HG03457 (cell line): ENCODE measurements around the gene ADAMTS16.

ENCODE experiments used
- ATAC-seq: cut with Tn5 transposase; IDR thresholded peaks from one replicate; pipeline ENCODE4 v1.9.1; 2021; ENCODE audit warnings: moderate number of reproducible peaks; ENCODE audit not compliant: unreplicated experiment

The ADAMTS16 gene

GRCh38 chr5:5306696-5307095 lies 166.6 kb downstream of the ADAMTS16 start:
- no peak for ATAC-seq

- no peak for ATAC-seq
Measured at GRCh38 chr5:5308319-5308718, 168.2 kb downstream of the ADAMTS16 start.

GRCh38 chr5:5309645-5310044 lies 169.5 kb downstream of the ADAMTS16 start:
- ATAC-seq, result no peak

GRCh38 chr5:5313101-5313635 lies 173.0 kb downstream of the ADAMTS16 start:
- no peak for ATAC-seq

DNA sequence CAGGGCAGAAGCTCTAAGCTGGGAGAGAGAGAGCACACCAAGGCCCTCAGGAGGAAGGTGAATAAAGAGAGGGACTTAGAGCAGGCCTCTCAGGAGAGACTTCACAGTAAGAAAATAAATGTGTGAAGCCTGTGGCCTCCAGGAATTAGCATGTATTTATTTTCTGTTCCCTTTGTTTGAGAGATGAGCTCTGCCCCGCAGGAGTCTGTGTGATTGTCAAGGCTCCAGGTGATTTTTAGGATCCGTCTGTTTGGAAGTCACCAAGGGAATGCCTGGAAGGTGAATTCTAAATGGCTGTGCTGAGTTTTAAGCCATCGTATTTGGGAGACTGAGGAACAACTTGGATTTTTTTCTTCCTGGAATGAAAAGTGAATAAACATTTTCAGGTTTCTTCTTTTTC lies 174.0 kb downstream of the ADAMTS16 start:
- ATAC-seq, result no peak

GRCh38 chr5:5314626-5315025 lies 174.5 kb downstream of the ADAMTS16 start:
- no peak for ATAC-seq

- no peak for ATAC-seq
Measured at GRCh38 chr5:5315068-5315980, 175.2 kb downstream of the ADAMTS16 start.

- ATAC-seq, result no peak
Measured at GRCh38 chr5:5316334-5316733, 176.2 kb downstream of the ADAMTS16 start.

- no peak for ATAC-seq
Measured at GRCh38 chr5:5317976-5318375, 177.8 kb downstream of the ADAMTS16 start.

- ATAC-seq, result no peak
Measured at GRCh38 chr5:5318426-5319190, 178.5 kb downstream of the ADAMTS16 start.

DNA sequence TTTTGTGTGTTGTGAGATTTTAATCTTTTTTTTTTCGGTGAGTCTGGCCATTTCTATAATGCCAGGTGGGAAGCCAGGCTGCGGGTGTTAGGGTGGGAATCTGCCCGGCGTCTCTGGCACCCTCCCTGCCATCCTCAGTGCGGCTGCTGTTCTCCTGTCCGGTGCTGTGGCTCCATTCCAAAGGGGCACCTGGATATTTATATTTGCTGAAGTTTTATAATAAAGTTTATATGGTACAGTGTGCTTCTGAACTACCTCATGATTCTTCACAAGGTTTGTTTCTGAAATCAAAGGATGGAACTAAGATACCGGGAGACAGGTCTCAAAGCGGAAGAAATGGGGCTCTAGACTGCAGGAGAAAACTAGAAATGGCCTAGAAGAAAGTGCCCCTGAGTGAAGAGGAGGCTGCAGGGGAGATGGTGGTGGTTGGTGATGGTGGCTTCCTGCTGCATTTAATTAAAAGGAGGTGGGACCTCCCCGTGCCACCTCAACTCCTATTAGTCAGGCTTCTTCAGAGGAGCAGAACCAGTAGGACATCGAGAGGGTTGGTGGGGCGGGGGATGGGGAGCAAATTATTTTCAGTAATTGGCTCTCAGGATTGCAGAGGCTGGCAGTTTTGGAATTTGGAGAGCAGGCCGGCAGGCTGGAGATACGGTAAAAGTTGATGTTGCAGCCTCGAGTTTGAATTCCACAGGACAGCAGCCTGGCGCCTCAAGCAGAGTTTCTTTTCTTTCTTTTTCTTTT lies 180.1 kb downstream of the ADAMTS16 start:
- ATAC-seq, result no peak

DNA sequence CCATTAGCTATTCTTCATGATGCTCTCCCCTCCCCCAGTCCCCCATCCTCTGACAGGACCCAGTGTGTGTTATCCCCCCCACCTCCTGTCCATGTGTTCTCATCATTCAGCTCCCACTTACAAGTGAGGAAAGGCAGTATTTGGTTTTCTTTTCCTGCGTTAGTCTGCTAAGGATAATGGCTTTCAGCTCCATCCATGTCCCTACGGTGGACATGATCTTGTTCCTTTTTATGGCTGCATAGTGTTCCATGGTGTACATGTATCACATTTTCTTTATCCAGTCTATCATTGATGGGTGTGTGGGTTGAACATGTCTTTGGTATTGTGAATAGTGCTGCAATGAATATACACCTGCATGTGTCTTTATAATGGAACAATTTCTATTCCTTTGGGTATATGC lies 181.0 kb downstream of the ADAMTS16 start:
- no peak for ATAC-seq

DNA sequence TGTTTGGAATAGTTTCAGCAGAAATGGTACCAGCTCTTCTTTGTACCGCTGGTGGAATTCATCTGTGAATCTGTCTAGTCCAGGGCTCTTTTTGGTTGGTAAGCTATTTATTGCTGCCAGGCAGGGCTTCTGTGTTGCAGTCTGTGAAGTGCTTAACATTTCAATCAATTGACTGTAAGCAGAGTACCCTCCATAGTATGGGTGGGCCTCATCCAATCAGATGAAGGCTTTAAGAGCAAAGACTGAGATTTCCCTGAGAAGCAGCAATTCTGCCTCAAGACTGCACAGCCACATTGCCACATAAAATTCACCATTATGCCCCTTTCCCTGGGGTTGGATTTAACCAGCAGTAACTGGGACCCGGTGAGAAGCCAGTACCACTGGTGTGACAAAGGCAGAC lies 183.4 kb downstream of the ADAMTS16 start:
- no peak for ATAC-seq

DNA sequence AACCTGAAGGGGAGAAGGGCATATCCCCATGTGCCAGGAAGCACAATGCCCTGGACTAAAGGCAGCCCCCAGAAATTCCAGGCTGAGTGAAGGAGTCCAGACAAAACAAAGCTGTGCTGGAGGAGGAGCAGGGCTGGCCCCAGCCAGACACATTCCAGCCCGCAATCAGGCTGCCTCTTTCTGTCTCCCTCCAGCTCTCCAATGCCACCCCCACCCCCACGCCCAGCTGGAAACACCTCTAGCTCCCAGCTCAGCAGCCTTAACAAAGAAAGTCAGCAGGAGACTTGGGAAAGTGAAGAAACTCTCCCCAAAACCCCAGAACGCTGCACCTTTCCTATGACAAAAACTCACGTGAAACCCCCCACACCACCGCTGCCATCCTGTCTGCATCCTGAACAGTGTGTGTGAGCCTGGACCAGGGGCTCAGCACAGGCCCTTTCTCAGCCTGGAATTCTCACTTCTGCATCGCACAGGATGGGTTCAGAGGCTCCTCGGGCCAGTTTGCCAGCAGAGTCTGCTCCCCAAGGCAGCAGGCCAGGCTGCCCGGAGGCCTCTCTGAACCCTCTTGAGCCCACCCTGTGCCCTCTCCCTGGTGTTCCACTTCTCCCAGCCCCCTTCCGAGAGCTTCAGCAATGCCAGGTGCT lies 186.1 kb downstream of the ADAMTS16 start:
- ATAC-seq, result no peak

DNA sequence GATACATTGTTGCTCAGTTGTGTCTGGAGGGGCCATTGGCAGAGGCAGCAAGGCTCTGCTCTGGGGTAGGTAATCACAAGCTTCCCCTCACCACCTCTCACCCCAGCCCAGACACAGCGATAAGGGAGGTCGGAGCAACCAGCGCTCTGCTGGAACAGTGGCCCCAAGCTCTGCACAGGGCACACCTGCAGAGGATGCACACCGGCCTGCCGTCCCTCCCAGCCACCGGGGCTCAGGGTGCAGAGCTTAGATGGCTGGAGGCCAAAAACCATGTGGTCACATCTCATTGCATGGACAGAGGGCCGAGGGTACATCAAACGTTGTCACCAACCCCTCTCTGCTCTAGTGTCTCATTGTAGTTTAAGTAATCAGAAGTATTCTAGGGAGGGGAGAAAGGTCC lies 187.0 kb downstream of the ADAMTS16 start:
- ATAC-seq, result no peak

DNA sequence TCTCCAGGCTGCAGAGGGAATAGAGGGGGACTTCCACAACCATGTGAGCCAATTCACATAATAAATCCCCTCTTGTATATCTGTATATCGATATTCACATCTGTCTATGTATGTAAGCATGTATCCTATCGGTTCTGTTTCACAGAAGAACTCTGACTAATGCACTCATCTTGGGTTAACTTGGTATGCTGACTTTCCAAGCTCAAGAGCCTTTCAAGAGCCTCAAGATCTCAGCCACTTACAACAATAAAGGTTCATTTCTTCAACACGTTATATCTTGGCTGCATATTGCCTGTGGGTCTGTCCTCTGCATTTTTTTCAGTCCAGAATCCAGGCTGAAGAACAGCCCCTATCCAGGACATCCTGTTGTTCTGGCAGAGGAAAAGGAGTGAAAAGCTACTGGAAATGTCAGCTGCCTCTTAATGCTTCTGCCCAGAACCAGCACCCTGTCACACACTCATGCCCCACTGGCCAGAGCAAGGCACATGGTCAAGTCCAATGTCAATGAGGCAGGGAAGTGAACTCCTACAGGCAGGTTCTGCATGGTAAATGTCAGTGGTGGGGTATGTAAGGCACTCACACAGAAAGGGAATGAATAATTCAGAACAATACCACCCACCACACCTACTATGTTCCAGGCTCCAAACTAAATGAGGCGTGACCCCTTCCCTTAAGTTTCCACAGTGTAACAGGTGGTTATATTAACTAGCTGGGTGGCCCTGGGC lies 190.8 kb downstream of the ADAMTS16 start:
- ATAC-seq, result no peak

- ATAC-seq, result no peak
Measured at GRCh38 chr5:5331848-5332247, 191.7 kb downstream of the ADAMTS16 start.

GRCh38 chr5:5332287-5332686 lies 192.2 kb downstream of the ADAMTS16 start:
- no peak for ATAC-seq

- no peak for ATAC-seq
Measured at GRCh38 chr5:5335107-5335506, 195.0 kb downstream of the ADAMTS16 start.

DNA sequence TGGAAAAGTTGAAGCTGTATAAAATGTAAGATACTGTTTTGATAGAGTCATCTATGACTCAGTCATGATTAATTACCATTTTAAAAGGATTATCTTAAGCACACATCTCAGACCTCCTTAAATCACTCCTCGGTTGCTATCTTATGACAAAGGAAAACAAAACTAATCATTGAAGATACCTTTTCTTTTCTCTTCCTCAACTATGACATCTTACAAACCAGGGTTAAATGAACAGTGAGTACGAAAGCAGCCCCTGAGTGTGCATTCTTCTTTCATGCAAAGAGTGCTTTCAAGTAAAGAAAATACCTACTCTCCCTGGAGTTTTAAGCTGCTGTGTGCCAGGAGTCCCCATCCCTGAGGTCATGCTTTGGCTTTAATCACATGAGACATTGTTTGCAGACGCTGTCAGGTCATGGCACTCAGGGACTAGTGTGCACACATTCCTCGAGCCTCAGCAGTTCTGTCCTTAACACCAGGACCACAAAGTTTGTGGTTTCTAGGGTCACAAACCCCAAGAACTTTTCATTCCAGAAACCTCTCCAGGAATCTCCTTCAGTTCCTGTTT lies 195.7 kb downstream of the ADAMTS16 start:
- ATAC-seq, result no peak
